ENCODE results near the gene KRTAP10-12.
"Not testable (repeated sequence)": the region's sequence is repeated elsewhere in the genome, so short reads cannot be mapped to it uniquely, and the experiment has no call there.

KRTAP10-12 gene

DNA sequence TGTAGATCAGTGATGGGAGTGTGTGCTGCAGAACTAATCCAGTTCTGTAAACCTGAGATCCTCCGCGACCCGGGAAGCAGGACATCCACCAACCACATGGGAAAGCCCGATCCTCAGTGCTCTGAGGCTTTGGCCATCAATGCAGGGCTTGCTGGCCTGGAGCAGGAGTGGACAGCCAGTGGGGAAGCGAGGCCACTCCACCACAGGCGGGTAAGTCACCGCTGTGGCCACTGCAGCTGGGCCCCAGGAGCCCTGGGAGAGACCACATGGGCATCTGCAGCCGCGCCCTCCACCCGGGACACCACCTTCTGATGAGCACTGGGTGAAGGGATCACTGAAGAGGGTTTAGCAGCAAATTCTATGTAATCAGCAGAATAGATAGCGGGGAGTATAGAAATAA, 15.8 kb upstream of the KRTAP10-12 start:
- no peak overlapping the region for H3K27ac ChIP-seq (ENCODE audit: low read length)
- H3K27me3 ChIP-seq (ENCODE audit: control insufficient read depth, insufficient read depth, low read length), result no peaks in the 10 kb centered on the region
- H3K36me3 ChIP-seq (ENCODE audit: control insufficient read depth, low read depth, low read length), result no peaks in the 10 kb centered on the region
- H3K4me3 ChIP-seq (ENCODE audit: low read length), result no peak overlapping the region
- peaks cover 5% of the 10 kb centered on the region for H3K4me1 ChIP-seq (ENCODE audit: control insufficient read depth, low read depth, low read length)
- H3K9ac ChIP-seq (ENCODE audit: low read length), result no peak overlapping the region
- no peaks in the 10 kb centered on the region for H3K9me3 ChIP-seq (ENCODE audit: control insufficient read depth, low read depth, low read length)

- Histone ChIP-seq H3K4me3 (ENCODE audit: low read length) (no peak within 1 kb of the TSS), H3K27me3 (ENCODE audit: control insufficient read depth, insufficient read depth, low read length) (no peaks in the 10 kb centered on the region), H3K9ac (ENCODE audit: low read length) (no peak within 1 kb of the TSS), H3K27ac (ENCODE audit: low read length) (no peak within 1 kb of the TSS), H3K4me1 (ENCODE audit: control insufficient read depth, low read depth, low read length) (peaks cover 11% of the 10 kb centered on the region), H3K36me3 (ENCODE audit: control insufficient read depth, low read depth, low read length) (no peaks in the 10 kb centered on the region), H3K9me3 (ENCODE audit: control insufficient read depth, low read depth, low read length) (no peaks in the 10 kb centered on the region)
These were observed 15.0 kb upstream of the KRTAP10-12 start, which contains the start of gene KRTAP12-1 for GRCh38 chr21:44681861-44682579. Gene KRTAP12-1 (minus strand): TSS chr21:44682163. CDS start chr21:44682123, 40 bp downstream.

GRCh38 chr21:44682580-44683151, 14.3 kb upstream of the KRTAP10-12 start:
- Histone ChIP-seq H3K9ac (ENCODE audit: low read length) (no peak overlapping the region), H3K27me3 (ENCODE audit: control insufficient read depth, insufficient read depth, low read length) (no peaks in the 10 kb centered on the region), H3K36me3 (ENCODE audit: control insufficient read depth, low read depth, low read length) (no peaks in the 10 kb centered on the region), H3K27ac (ENCODE audit: low read length) (no peak overlapping the region), H3K4me3 (ENCODE audit: low read length) (no peak overlapping the region), H3K4me1 (ENCODE audit: control insufficient read depth, low read depth, low read length) (peaks cover 13% of the 10 kb centered on the region), H3K9me3 (ENCODE audit: control insufficient read depth, low read depth, low read length) (no peaks in the 10 kb centered on the region)

DNA sequence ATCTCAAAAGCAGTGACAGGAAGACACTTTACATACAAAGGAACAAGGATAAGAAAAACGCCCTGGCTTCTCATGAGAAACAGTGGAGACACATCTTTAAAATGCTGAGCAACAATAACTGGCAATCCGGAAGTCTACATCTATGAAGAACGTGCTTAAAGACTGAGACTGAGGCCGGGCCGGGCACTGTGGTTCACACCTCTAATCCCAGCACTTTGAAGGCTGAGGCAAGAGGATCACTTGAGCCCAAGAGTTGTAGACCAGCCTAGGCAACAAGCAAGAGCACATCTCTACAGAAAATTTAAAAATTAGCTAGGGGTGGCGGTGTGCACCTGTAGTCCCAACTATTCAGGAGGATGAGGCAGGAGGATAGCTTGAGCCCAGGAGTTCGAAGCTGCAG, 12.9 kb upstream of the KRTAP10-12 start:
- no peak overlapping the region for H3K9ac ChIP-seq (ENCODE audit: low read length)
- peaks cover 13% of the 10 kb centered on the region for H3K4me1 ChIP-seq (ENCODE audit: control insufficient read depth, low read depth, low read length)
- H3K27ac ChIP-seq (ENCODE audit: low read length), result no peak overlapping the region
- no peaks in the 10 kb centered on the region for H3K9me3 ChIP-seq (ENCODE audit: control insufficient read depth, low read depth, low read length)
- no peaks in the 10 kb centered on the region for H3K27me3 ChIP-seq (ENCODE audit: control insufficient read depth, insufficient read depth, low read length)
- H3K36me3 ChIP-seq (ENCODE audit: control insufficient read depth, low read depth, low read length), result no peaks in the 10 kb centered on the region
- no peak overlapping the region for H3K4me3 ChIP-seq (ENCODE audit: low read length)

DNA sequence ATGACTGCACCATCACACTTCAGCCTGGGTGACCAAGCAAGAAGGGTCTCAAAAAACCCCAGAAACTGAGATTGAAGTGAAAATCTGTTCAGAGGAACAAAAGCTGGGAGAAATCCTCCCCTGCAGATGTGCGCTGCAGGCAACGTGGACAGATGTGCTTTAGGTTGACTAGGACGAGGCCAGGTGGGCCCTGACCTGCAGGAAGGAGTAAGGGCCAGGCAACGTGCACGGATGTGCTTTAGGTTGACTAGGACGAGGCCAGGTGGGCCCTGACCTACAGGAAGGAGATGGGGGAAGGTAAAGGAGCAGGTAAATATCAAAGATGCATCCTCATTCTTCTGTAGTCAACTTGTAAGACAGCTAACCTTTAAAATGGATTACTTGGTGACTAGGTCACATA, 12.5 kb upstream of the KRTAP10-12 start:
- no peak overlapping the region for H3K4me3 ChIP-seq (ENCODE audit: low read length)
- H3K9me3 ChIP-seq (ENCODE audit: control insufficient read depth, low read depth, low read length), result no peaks in the 10 kb centered on the region
- H3K36me3 ChIP-seq (ENCODE audit: control insufficient read depth, low read depth, low read length), result no peaks in the 10 kb centered on the region
- no peaks in the 10 kb centered on the region for H3K27me3 ChIP-seq (ENCODE audit: control insufficient read depth, insufficient read depth, low read length)
- no peak overlapping the region for H3K9ac ChIP-seq (ENCODE audit: low read length)
- no peak overlapping the region for H3K27ac ChIP-seq (ENCODE audit: low read length)
- peaks cover 13% of the 10 kb centered on the region for H3K4me1 ChIP-seq (ENCODE audit: control insufficient read depth, low read depth, low read length)

DNA sequence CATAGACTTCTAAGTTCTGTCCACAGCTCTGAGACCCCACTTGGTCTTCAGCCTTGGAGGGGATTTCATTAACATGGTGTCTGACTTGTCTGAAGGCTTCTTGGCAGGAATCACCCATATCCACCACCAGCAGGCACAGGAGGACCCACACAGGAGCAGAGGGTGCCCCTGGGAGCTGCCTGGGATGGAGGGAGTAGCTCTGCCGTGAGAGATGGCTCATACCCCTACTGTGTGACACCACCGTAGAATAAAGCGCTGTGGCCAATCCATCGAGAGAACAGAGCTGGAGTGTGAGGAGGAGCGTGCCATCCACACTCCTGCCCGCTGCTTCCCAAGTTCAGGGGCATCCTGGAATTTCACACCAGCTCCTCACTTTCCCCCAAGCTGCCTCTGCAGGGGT, 11.9 kb upstream of the KRTAP10-12 start:
- not testable (repeated sequence) for H3K4me3 ChIP-seq (ENCODE audit: low read length); H3K9ac ChIP-seq (ENCODE audit: low read length); H3K9me3 ChIP-seq (ENCODE audit: control insufficient read depth, low read depth, low read length); H3K27ac ChIP-seq (ENCODE audit: low read length); H3K27me3 ChIP-seq (ENCODE audit: control insufficient read depth, insufficient read depth, low read length); H3K36me3 ChIP-seq (ENCODE audit: control insufficient read depth, low read depth, low read length)
- peaks cover 13% of the 10 kb centered on the region for H3K4me1 ChIP-seq (ENCODE audit: control insufficient read depth, low read depth, low read length)

DNA sequence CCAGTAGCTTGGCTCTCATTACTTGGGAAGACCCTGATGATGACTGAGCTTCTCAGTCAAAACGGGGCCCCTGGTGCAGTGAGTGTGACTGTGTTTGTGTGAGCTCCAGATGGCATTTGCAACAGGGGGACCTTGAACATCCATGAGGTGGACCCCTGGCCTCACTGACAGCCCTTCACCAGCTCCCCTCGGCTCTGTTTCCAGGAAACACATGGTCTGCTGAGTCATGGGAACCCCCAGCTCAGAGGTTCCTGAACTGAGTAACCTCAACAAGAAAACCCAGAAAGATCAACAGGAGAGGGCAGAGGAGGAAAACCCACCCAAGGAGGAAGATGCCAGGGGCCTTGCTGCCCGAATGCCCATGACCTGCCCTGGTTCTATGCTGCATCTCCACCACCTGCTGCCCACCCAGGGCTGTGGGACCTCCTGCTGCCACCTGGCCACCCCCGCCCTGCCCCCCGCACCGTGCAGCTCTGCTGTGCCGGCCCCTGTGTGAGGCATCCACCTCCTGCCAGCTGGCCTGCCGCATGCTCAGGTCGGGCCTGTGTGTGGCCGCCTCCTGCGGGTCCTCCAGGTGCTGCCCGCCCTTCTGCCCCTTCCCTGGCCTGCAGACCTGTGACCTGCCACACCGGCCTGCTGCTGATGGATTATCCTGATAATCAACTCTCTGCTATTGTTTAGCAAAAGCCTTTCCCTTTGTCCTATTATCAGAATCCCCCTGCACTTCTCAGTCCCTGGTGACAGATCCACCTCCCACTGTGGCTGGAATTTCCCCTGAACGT, 10.8 kb upstream of the KRTAP10-12 start:
- Histone ChIP-seq H3K27ac (ENCODE audit: low read length) (no peak overlapping the region), H3K4me3 (ENCODE audit: low read length) (no peak overlapping the region), H3K4me1 (ENCODE audit: control insufficient read depth, low read depth, low read length) (peaks cover 13% of the 10 kb centered on the region), H3K27me3 (ENCODE audit: control insufficient read depth, insufficient read depth, low read length) (no peaks in the 10 kb centered on the region), H3K9ac (ENCODE audit: low read length) (no peak overlapping the region), H3K9me3 (ENCODE audit: control insufficient read depth, low read depth, low read length) (no peaks in the 10 kb centered on the region), H3K36me3 (ENCODE audit: control insufficient read depth, low read depth, low read length) (no peaks in the 10 kb centered on the region)

DNA sequence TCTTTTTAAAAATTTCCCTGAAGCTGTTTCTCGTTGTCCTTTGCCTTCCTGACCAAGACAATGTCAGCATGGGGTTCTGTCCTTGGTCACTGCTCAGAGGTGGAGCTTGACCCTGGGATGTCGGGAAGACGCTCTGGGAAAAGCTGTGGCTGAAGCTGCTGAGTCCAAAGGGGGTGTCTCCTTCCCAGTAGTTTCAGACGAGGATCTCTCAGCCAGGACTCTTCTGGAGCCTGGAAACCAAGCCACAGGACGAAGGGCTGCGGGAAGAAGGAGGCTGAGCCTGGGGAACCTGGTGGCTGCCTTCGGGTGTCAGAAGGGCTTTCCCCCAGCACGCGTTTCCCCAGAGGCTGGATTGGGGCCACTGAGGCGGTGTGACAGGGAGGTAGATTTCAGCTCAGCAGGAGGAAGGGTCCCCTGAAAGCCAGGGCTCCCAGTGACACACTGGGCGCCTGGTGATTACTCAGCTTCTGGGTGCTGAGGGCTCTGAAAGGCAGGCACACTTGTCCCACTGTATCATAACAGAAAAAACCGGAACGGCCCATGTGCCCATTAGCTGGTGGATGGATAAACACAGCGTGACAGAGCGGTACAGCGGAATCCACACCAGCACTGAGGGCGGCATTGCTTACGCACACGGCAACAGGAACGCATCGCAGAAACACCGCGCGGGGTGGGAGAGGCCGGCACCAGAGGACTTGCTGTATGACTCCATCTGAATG, 10.0 kb upstream of the KRTAP10-12 start:
- Histone ChIP-seq H3K27ac (ENCODE audit: low read length) (no peak overlapping the region), H3K36me3 (ENCODE audit: control insufficient read depth, low read depth, low read length) (no peaks in the 10 kb centered on the region), H3K9me3 (ENCODE audit: control insufficient read depth, low read depth, low read length) (no peaks in the 10 kb centered on the region), H3K4me1 (ENCODE audit: control insufficient read depth, low read depth, low read length) (peaks cover 13% of the 10 kb centered on the region), H3K27me3 (ENCODE audit: control insufficient read depth, insufficient read depth, low read length) (no peaks in the 10 kb centered on the region), H3K9ac (ENCODE audit: low read length) (no peak overlapping the region), H3K4me3 (ENCODE audit: low read length) (no peak overlapping the region)

DNA sequence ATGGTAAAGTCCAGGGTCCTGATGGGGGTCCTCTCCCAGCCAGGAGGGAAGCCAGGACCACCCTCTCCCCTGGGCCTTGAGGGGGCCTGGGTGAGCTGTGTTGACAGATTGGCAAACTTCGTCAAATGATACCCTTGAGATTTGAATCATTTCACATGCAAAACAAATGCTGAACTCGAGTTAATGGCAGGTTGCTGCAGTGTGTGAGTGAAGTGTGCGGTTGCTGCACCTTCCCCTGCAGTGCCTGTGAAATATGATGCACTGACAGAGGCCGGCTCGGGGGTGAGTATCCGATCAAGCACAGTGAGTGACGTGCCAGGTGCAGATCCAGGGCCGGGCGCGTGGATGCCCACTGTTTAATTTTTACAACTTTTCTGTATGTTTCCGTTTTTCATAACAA, 9.3 kb upstream of the KRTAP10-12 start:
- peaks cover 13% of the 10 kb centered on the region for H3K4me1 ChIP-seq (ENCODE audit: control insufficient read depth, low read depth, low read length)
- H3K36me3 ChIP-seq (ENCODE audit: control insufficient read depth, low read depth, low read length), result no peaks in the 10 kb centered on the region
- peaks cover 4% of the 10 kb centered on the region for H3K9me3 ChIP-seq (ENCODE audit: control insufficient read depth, low read depth, low read length)
- H3K27me3 ChIP-seq (ENCODE audit: control insufficient read depth, insufficient read depth, low read length), result no peaks in the 10 kb centered on the region
- H3K4me3 ChIP-seq (ENCODE audit: low read length), result no peak overlapping the region
- H3K9ac ChIP-seq (ENCODE audit: low read length), result no peak overlapping the region
- no peak overlapping the region for H3K27ac ChIP-seq (ENCODE audit: low read length)

- H3K9me3 ChIP-seq (ENCODE audit: control insufficient read depth, low read depth, low read length), result peaks cover 12% of the 10 kb centered on the region
- H3K36me3 ChIP-seq (ENCODE audit: control insufficient read depth, low read depth, low read length); H3K27me3 ChIP-seq (ENCODE audit: control insufficient read depth, insufficient read depth, low read length); H3K4me3 ChIP-seq (ENCODE audit: low read length); H3K27ac ChIP-seq (ENCODE audit: low read length); H3K9ac ChIP-seq (ENCODE audit: low read length): not testable (repeated sequence)
- peaks cover 13% of the 10 kb centered on the region for H3K4me1 ChIP-seq (ENCODE audit: control insufficient read depth, low read depth, low read length)
These were observed 7.2 kb upstream of the KRTAP10-12 start for GRCh38 chr21:44689740-44690139.

- Histone ChIP-seq H3K9me3 (ENCODE audit: control insufficient read depth, low read depth, low read length) (peaks cover 12% of the 10 kb centered on the region), H3K27ac (ENCODE audit: low read length) (no peak overlapping the region), H3K4me1 (ENCODE audit: control insufficient read depth, low read depth, low read length) (peaks cover 5% of the 10 kb centered on the region), H3K36me3 (ENCODE audit: control insufficient read depth, low read depth, low read length) (no peaks in the 10 kb centered on the region), H3K4me3 (ENCODE audit: low read length) (no peak overlapping the region), H3K27me3 (ENCODE audit: control insufficient read depth, insufficient read depth, low read length) (no peaks in the 10 kb centered on the region), H3K9ac (ENCODE audit: low read length) (no peak overlapping the region)
These were observed 5.3 kb upstream of the KRTAP10-12 start for GRCh38 chr21:44691686-44692085.
